A549 (cell line): Measurements from ENCODE around the gene RAB3IL1. TPM values are rescaled to one million over a fixed set of nuclear protein-coding genes. Genes with fewer than 3 reads are reported as not detected.
A peak's percentile ranks its signal among the peaks of the same experiment; 100 is the strongest.

Source experiments
- ATAC-seq, 2 experiments: fragments of 200-7000 bp in 1 of 2; fragments of >200 bp in 1 of 2; cut with Nextera tagmentation in 1 of 2; cut with Tn5 transposase in 1 of 2; 3 replicates each; pipeline versions ENCODE4 v1.8.0 to v1.9.1; 2018 to 2020; ENCODE audit warnings: mild to moderate bottlenecking in 1 of 2, moderate library complexity in 1 of 2
- CTCF ChIA-PET: fragments of 300-600 bp; sonication (Branson Sonifier 250); formaldehyde crosslinking; extraction: SDS; loops from one replicate; lab custom pipeline; 2021; ENCODE audit warnings: antibody characterized with exemption, inconsistent platforms; lab: Yijun Ruan, JAX
- POLR2A ChIA-PET: fragments of 350-600 bp; formaldehyde crosslinking; extraction: SDS; loops from one replicate; lab custom pipeline; 2021; ENCODE audit warnings: antibody characterized with exemption, inconsistent platforms; lab: Yijun Ruan, JAX
- DNase-seq, 2 experiments: peaks; one replicate each; pipeline versions ENCODE4 v3.0.0 to v3.0.0-alpha.2; 2011 to 2016; ENCODE audit warnings: low read depth in 1 of 2, low spot score in 1 of 2
- FAIRE-seq: peaks from 2 replicates; lab custom pipeline; 2011; peaks lifted over from hg19 to GRCh38; lab: Jason Lieb, UNC
- H3K27ac ChIP-seq, 2 experiments: fragments of >200 bp; sonication (Bioruptor Twin); formaldehyde crosslinking; 3 replicates each; pipeline ENCODE4 v1.5.1; 2016 to 2017
- H3K4me1 ChIP-seq: fragments of >200 bp; sonication (Bioruptor Twin); formaldehyde crosslinking; 3 replicates; pipeline ENCODE4 v1.6.1; 2016
- H3K4me2 ChIP-seq: fragments of >200 bp; sonication (Bioruptor Twin); formaldehyde crosslinking; 3 replicates; pipeline ENCODE4 v1.6.1; 2016
- H3K4me3 ChIP-seq: fragments of >200 bp; sonication (Bioruptor Twin); formaldehyde crosslinking; 3 replicates; pipeline ENCODE4 v1.5.1; 2016
- H3K9me3 ChIP-seq: fragments of >200 bp; sonication (Bioruptor Twin); formaldehyde crosslinking; 3 replicates; pipeline ENCODE4 v1.6.1; 2016
- ATOH8 ChIP-seq: fragments of 250-450 bp; sonication (Bioruptor Pico); IDR thresholded peaks from 2 replicates; pipeline ENCODE4 v1.5.0; 2020; ENCODE audit warnings: low read depth, mild to moderate bottlenecking, moderate library complexity
- CEBPB ChIP-seq, 2 experiments: fragments of >200 bp in 1 of 2; sonication (Bioruptor Twin) in 1 of 2; formaldehyde crosslinking in 1 of 2; IDR thresholded peaks; 2 replicates each; pipeline ENCODE4 v1.6.1; 2012 to 2016
- CTCF ChIP-seq: fragments of >200 bp; sonication (Bioruptor Twin); formaldehyde crosslinking; IDR thresholded peaks from 3 replicates; pipeline ENCODE4 v1.5.1; 2016
- E2F6 ChIP-seq: IDR thresholded peaks from 2 replicates; pipeline ENCODE4 v1.6.1; 2012; ENCODE audit warnings: low read depth, borderline replicate concordance
- EHF ChIP-seq: fragments of 250-450 bp; sonication (Bioruptor Pico); IDR thresholded peaks from 2 replicates; pipeline ENCODE4 v1.5.0; 2020; ENCODE audit warnings: mild to moderate bottlenecking
- ELK1 ChIP-seq: fragments of 150-350 bp; IDR thresholded peaks from 2 replicates; pipeline ENCODE4 v1.6.1; 2014; ENCODE audit warnings: low read depth, mild to moderate bottlenecking, low read length
- ESRRA ChIP-seq: fragments of 150-350 bp; IDR thresholded peaks from 2 replicates; pipeline ENCODE4 v1.6.1; 2014; ENCODE audit warnings: mild to moderate bottlenecking, low read length, borderline replicate concordance
- GATA3 ChIP-seq: IDR thresholded peaks from 2 replicates; pipeline ENCODE4 v1.6.1; 2012; ENCODE audit warnings: borderline replicate concordance
- HEYL ChIP-seq: fragments of 250-450 bp; sonication (Bioruptor Pico); IDR thresholded peaks from 2 replicates; pipeline ENCODE4 v1.8.0; 2021; ENCODE audit warnings: mild to moderate bottlenecking, moderate library complexity
- HMGXB4 ChIP-seq: fragments of 250-450 bp; sonication (Bioruptor Pico); IDR thresholded peaks from 2 replicates; pipeline ENCODE4 v1.5.0; 2021; ENCODE audit warnings: mild to moderate bottlenecking, moderate library complexity, borderline replicate concordance
- HOXB5 ChIP-seq: fragments of 250-450 bp; sonication (Bioruptor Pico); IDR thresholded peaks from 2 replicates; pipeline ENCODE4 v1.5.0; 2020; ENCODE audit warnings: mild to moderate bottlenecking, moderate library complexity
- JUN ChIP-seq, 2 experiments: fragments of >200 bp; sonication (Bioruptor Twin); formaldehyde crosslinking; IDR thresholded peaks; 2 replicates in 1 of 2; 3 replicates in 1 of 2; pipeline ENCODE4 v1.6.1; 2016 to 2017
- KDM5A ChIP-seq: fragments of 200-600 bp; sonication (generic); IDR thresholded peaks from 2 replicates; pipeline ENCODE4 v1.6.1; 2016; ENCODE audit warnings: antibody characterized with exemption, mild to moderate bottlenecking
- MAFK ChIP-seq: fragments of 450-650 bp; IDR thresholded peaks from 2 replicates; pipeline ENCODE4 v1.6.1; 2014; ENCODE audit not compliant: partially characterized antibody
- RAD21 ChIP-seq, 2 experiments: fragments of >200 bp in 1 of 2; sonication (Bioruptor Twin) in 1 of 2; formaldehyde crosslinking in 1 of 2; IDR thresholded peaks in 1 of 2; conservative IDR thresholded peaks in 1 of 2; 2 replicates in 1 of 2; 3 replicates in 1 of 2; pipeline ENCODE4 v1.6.1; 2012 to 2018; ENCODE audit warnings: inconsistent platforms in 1 of 2
- RNF2 ChIP-seq: fragments of 200-600 bp; sonication (generic); IDR thresholded peaks from 2 replicates; pipeline ENCODE4 v1.6.1; 2016; ENCODE audit warnings: low read depth, mild to moderate bottlenecking, antibody characterized with exemption, moderate library complexity, borderline replicate concordance
- SMC3 ChIP-seq: fragments of >200 bp; sonication (Bioruptor Twin); formaldehyde crosslinking; IDR thresholded peaks from 3 replicates; pipeline ENCODE4 v1.6.1; 2018; ENCODE audit warnings: inconsistent platforms
- ZC3H11A ChIP-seq: fragments of 450-650 bp; IDR thresholded peaks from 2 replicates; pipeline ENCODE4 v1.6.1; 2014; ENCODE audit warnings: antibody characterized with exemption, mild to moderate bottlenecking
- ZFP36 ChIP-seq: fragments of 450-650 bp; IDR thresholded peaks from 2 replicates; pipeline ENCODE4 v1.6.1; 2014; ENCODE audit warnings: borderline replicate concordance; ENCODE audit not compliant: partially characterized antibody
- ZSCAN20 ChIP-seq: fragments of 250-450 bp; sonication (Bioruptor Pico); IDR thresholded peaks from 2 replicates; pipeline ENCODE4 v1.8.0; 2022; ENCODE audit warnings: mild to moderate bottlenecking, moderate library complexity
- WGBS: methylation state at CpG from one replicate; pipeline ENCODE4 v1.1.6; 2017; ENCODE audit errors: missing lambda C conversion rate; 5-methylcytosine and 5-hydroxymethylcytosine counted together
- polyA plus RNA-seq, 4 experiments: library from polyadenylated mRNA; depleted of rRNA in 3 of 4; stranded (reverse); fragments of >200 nt; fragmentation: RNase III in 1 of 4; extraction: RNeasy Plus Mini Kit Qiagen cat#74134 plus additional on column Dnase treatment in 1 of 4; gene quantifications; 2 replicates in 3 of 4; 3 replicates in 1 of 4; pipeline ENCODE4 v1.2.3, GENCODE V29; 2011 to 2017

RAB3IL1 gene
- polyA plus RNA-seq, 2 of the 4 experiments (the other 2 are of a cell fraction): 5.8 to 6.2 TPM

GRCh38 chr11:61898247-61898582 lies 19.2 kb downstream of the RAB3IL1 start:
- POLR2A ChIA-PET: interaction anchor here (1.1 kb wide), 1 partner anchor 50 kb away, joined by 5 read pairs; no protein-coding TSS in a partner anchor
- TF ChIP-seq JUN (IDR thresholded peaks at IDR 0.05) (no peak), RNF2 (no peak), CTCF (no peak), ZC3H11A (no peak), HEYL (CRISPR knock-in tag) (no peak), SMC3 (no peak), ESRRA (no peak), CEBPB (IDR thresholded peaks at IDR 0.05) (no peak), ZSCAN20 (CRISPR knock-in tag) (no peak), EHF (no peak), HMGXB4 (CRISPR knock-in tag) (no peak), ELK1 (no peak), KDM5A (no peak), HOXB5 (no peak), ATOH8 (CRISPR knock-in tag) (no peak), GATA3 (no peak), MAFK (no peak), E2F6 (no peak)
- Histone ChIP-seq H3K4me2 (peak overlapping the region; percentile 27; the same call in 2 of the 3 replicates), H3K4me3 (no peak overlapping the region), H3K9me3 (no peaks in the 10 kb centered on the region), H3K4me1 (peaks cover 30% of the 10 kb centered on the region), H3K27ac (peak overlapping the region; percentile 66 to 82; a peak in 5 of 6 replicates)
- ATAC-seq: no peak
- no peak for DNase-seq
- CTCF ChIA-PET: interaction anchor here (1.0 to 19.8 kb wide), 43 partner anchors 8 to 249 kb away, joined by 3 to 565 read pairs (median 10); partner anchors contain the start of genes BEST1, FADS3, FTH1 and RAB3IL1
- no peak for FAIRE-seq
- WGBS: 75% methylated on average over 6 of the region's 9 CpGs

- Histone ChIP-seq H3K4me3 (no peak overlapping the region), H3K27ac (peak overlapping the region; percentile 66 to 82; a peak in 5 of 6 replicates), H3K4me1 (peaks cover 32% of the 10 kb centered on the region), H3K9me3 (no peaks in the 10 kb centered on the region), H3K4me2 (peak overlapping the region; percentile 27; the same call in 2 of the 3 replicates)
- FAIRE-seq (no peak), ATAC-seq (peak; percentile 65 to 86), DNase-seq (peak; percentile 72 to 91)
- WGBS: 55% methylated on average over 11 of the region's 17 CpGs
- ChIA-PET POLR2A (interaction anchor here (1.1 kb wide), 1 partner anchor 50 kb away, joined by 5 read pairs; no protein-coding TSS in a partner anchor), CTCF (interaction anchor here (0.6 to 19.8 kb wide), 50 partner anchors 8 to 723 kb away, joined by 3 to 565 read pairs (median 6); partner anchors contain the start of genes BEST1, FADS3, FTH1 and RAB3IL1)
- TF ChIP-seq ZFP36 (no peak), CTCF (peak; percentile 90), HOXB5 (no peak), RAD21 (conservative IDR thresholded peaks at IDR 0.05 in 1 of 2, IDR thresholded peaks at IDR 0.05 in 1 of 2) (peak; percentile 94 to 96), SMC3 (peak; percentile 95)
Measured at GRCh38 chr11:61897387-61898246, 19.7 kb downstream of the RAB3IL1 start.
